Endothelial cell of umbilical vein (primary cell): ENCODE results near the gene CITED2. TPM values are rescaled to one million over a fixed set of nuclear protein-coding genes. Genes with fewer than 3 reads are reported as not detected.

ENCODE experiments used
- BruUV-seq: library from RNA; stranded (reverse); fragments of 400-500 nt; replicated peaks from 2 replicates; lab custom pipeline; 2021; lab: Mats Ljungman, UMichigan
- CTCF ChIA-PET: fragments of 300-600, 350-600 bp; sonication (Branson Sonifier 250); formaldehyde crosslinking; loops from one replicate; lab custom pipeline; 2021; ENCODE audit warnings: antibody characterized with exemption, inconsistent platforms; lab: Charles Lee
- POLR2A ChIA-PET: fragments of 300-600, 350-600 bp; sonication (Branson Sonifier 250); formaldehyde crosslinking; loops from one replicate; lab custom pipeline; 2021; ENCODE audit warnings: antibody characterized with exemption, inconsistent platforms; lab: Charles Lee
- DNase-seq: peaks from one replicate; pipeline ENCODE4 v3.0.0-alpha.2; 2011; ENCODE audit warnings: low read depth, low spot score
- FAIRE-seq: peaks from 2 replicates; lab custom pipeline; 2011; peaks lifted over from hg19 to GRCh38; lab: Jason Lieb, UNC
- H2AFZ ChIP-seq: 2 replicates; pipeline ENCODE4 v1.6.0; 2012; ENCODE audit warnings: low read depth, low read length, control low read depth, inconsistent platforms
- H3K27ac ChIP-seq: 2 replicates; pipeline ENCODE4 v1.5.1; 2011; ENCODE audit warnings: low read depth, mild to moderate bottlenecking, control low read depth, low read length, moderate library complexity; ENCODE audit not compliant: insufficient read depth
- H3K27me3 ChIP-seq, 2 experiments: 2 replicates each; pipeline versions ENCODE4 v1.6.0 to v1.6.1; 2011; ENCODE audit warnings: low read length in 2 of 2, mixed read lengths in 1 of 2; ENCODE audit not compliant: control insufficient read depth in 2 of 2, insufficient read depth in 2 of 2
- H3K36me3 ChIP-seq, 2 experiments: 2 replicates in 1 of 2; 3 replicates in 1 of 2; pipeline ENCODE4 v1.5.1; 2011; ENCODE audit warnings: low read length in 2 of 2, mild to moderate bottlenecking in 1 of 2, moderate library complexity in 1 of 2; ENCODE audit not compliant: control insufficient read depth in 2 of 2, insufficient read depth in 2 of 2; ENCODE audit errors: extremely low read depth in 1 of 2
- H3K4me1 ChIP-seq: 3 replicates; pipeline ENCODE4 v1.5.1; 2011; ENCODE audit warnings: mild to moderate bottlenecking, low read length; ENCODE audit not compliant: control insufficient read depth, insufficient read depth; ENCODE audit errors: extremely low read depth
- H3K4me2 ChIP-seq: 2 replicates; pipeline ENCODE4 v1.6.1; 2011; ENCODE audit warnings: low read length, control low read depth, mixed read lengths; ENCODE audit not compliant: insufficient read depth
- H3K4me3 ChIP-seq, 3 experiments: fragments of 200-600 bp in 1 of 3; sonication (generic), shearing (Covaris generic) in 1 of 3; replicated peaks in 1 of 3; 2 replicates each; pipeline ENCODE4 v1.5.1; 2011 to 2016; ENCODE audit warnings: control low read depth in 3 of 3, low read length in 3 of 3, mild to moderate bottlenecking in 2 of 3, inconsistent platforms in 1 of 3, low read depth in 1 of 3, moderate library complexity in 1 of 3; ENCODE audit not compliant: insufficient read depth in 1 of 3
- H3K79me2 ChIP-seq: 2 replicates; pipeline ENCODE4 v1.6.0; 2012; ENCODE audit warnings: low read length, inconsistent platforms; ENCODE audit not compliant: control insufficient read depth, insufficient read depth
- H3K9ac ChIP-seq: replicated peaks from 2 replicates; pipeline ENCODE3; 2011; ENCODE audit warnings: low read length, control low read depth; ENCODE audit not compliant: insufficient read depth; ENCODE audit errors: extremely low read depth
- H3K9me1 ChIP-seq: replicated peaks from 3 replicates; pipeline ENCODE4 v1.6.0; 2011; ENCODE audit warnings: mild to moderate bottlenecking, low read length; ENCODE audit not compliant: control insufficient read depth, insufficient read depth; ENCODE audit errors: extremely low read depth
- H3K9me3 ChIP-seq: replicated peaks from 2 replicates; pipeline ENCODE4 v1.5.1; 2012; ENCODE audit warnings: low read length, inconsistent platforms; ENCODE audit not compliant: control insufficient read depth, insufficient read depth
- H4K20me1 ChIP-seq: replicated peaks from 2 replicates; pipeline ENCODE3; 2011; ENCODE audit warnings: mild to moderate bottlenecking, low read length; ENCODE audit not compliant: control insufficient read depth, insufficient read depth; ENCODE audit errors: extremely low read depth
- CTCF ChIP-seq, 2 donors: IDR thresholded peaks; 1 replicate in 1 of 2; 2 replicates in 1 of 2; pipeline ENCODE4 v1.5.1; 2011; ENCODE audit warnings: low read length in 2 of 2, mild to moderate bottlenecking in 2 of 2, moderate library complexity in 2 of 2, control low read depth in 1 of 2, inconsistent platforms in 1 of 2, low read depth in 1 of 2; ENCODE audit not compliant: insufficient read depth in 1 of 2; ENCODE audit errors: extremely low read depth in 1 of 2
- EZH2 ChIP-seq: IDR thresholded peaks from 2 replicates; pipeline ENCODE4 v1.6.1; 2012; ENCODE audit warnings: borderline replicate concordance, low read depth, mild to moderate bottlenecking, moderate library complexity, low read length, inconsistent platforms; ENCODE audit not compliant: severe bottlenecking
- FOS ChIP-seq: IDR thresholded peaks from 2 replicates; pipeline ENCODE4 v1.6.1; 2011; ENCODE audit warnings: mild to moderate bottlenecking, low read length, moderate library complexity, borderline replicate concordance; ENCODE audit not compliant: insufficient read depth
- GATA2 ChIP-seq: IDR thresholded peaks from 2 replicates; pipeline ENCODE4 v1.7.0; 2011; ENCODE audit warnings: low read depth, mild to moderate bottlenecking, moderate library complexity, mixed read lengths, low read length; ENCODE audit not compliant: insufficient read length, insufficient read depth
- JUN ChIP-seq: IDR thresholded peaks from 2 replicates; pipeline ENCODE4 v1.6.1; 2011; ENCODE audit warnings: borderline replicate concordance, low read depth; ENCODE audit not compliant: insufficient read length, insufficient read depth
- MAX ChIP-seq: IDR thresholded peaks from 2 replicates; pipeline ENCODE4 v1.6.1; 2011; ENCODE audit not compliant: insufficient read depth, insufficient read length
- MYC ChIP-seq: IDR thresholded peaks from one replicate; pipeline ENCODE4 v1.6.1; 2011; ENCODE audit warnings: mild to moderate bottlenecking, low read depth, low read length
- POLR2A ChIP-seq: IDR thresholded peaks from 2 replicates; pipeline ENCODE4 v1.6.1; 2012; ENCODE audit warnings: low read depth, mild to moderate bottlenecking, control low read depth, low read length
- POLR2AphosphoS5 ChIP-seq: IDR thresholded peaks from 2 replicates; pipeline ENCODE4 v1.6.1; 2012; ENCODE audit warnings: low read depth, mild to moderate bottlenecking, control low read depth, low read length, moderate library complexity; ENCODE audit not compliant: insufficient read depth
- dilution Hi-C: fragments of 300-500 bp; cut with MboI; formaldehyde crosslinking; loops from one replicate; pipeline ENCODE4 v1.15.0; 2019; ENCODE audit warnings: low sequenced_read_pairs; ENCODE audit not compliant: extremely low pct_ligation_motif_present
- intact Hi-C: fragments of 100-400 bp; cut with micrococcal nuclease; formaldehyde crosslinking; loops from one replicate; pipeline ENCODE4 v1.10.0; 2022
- polyA plus RNA-seq, 4 experiments: library from polyadenylated mRNA; depleted of rRNA in 3 of 4; stranded (reverse) in 3 of 4; unstranded in 1 of 4; fragments of >200 nt; gene quantifications; 2 replicates each; pipeline versions ENCODE4 v1.2.1 to v1.2.3, GENCODE V29; 2011 to 2012; ENCODE audit warnings: missing spikeins in 1 of 4
- total RNA-seq: library from RNA; stranded (reverse); gene quantifications from 2 replicates; pipeline ENCODE4 v1.2.3, GENCODE V29; 2021

CITED2 gene
- total and polyA plus RNA-seq, 2 donors (not counting 3 experiments of a cell fraction or from before 2014, with no cell fraction given): 81.1 to 85.7 TPM

DNA sequence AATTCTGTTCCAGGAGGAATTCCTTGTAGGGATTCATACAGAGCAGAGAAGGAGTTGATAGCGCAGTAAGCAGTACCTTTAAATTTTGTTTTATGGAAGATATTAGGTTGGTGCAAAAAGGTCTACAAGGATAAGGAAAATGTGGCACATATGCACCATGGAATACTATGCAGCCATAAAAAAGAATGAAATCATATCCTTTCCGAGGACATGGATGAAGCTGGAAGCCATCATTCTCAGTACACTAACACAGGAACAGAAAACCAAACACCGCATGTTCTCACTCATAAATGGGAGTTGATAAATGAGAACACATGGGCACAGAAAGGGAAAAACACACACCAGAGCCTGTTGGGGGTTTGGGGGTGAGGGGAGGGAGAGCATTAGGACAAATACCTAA, 45.2 kb downstream of the CITED2 start:
- FAIRE-seq (no peak), DNase-seq (no peak)
- BruUV-seq: no TSS peak
- H3K27me3 ChIP-seq: no peaks in the 10 kb centered on the region
- ChIA-PET POLR2A (no interaction called here), CTCF (interaction anchor here (1.0 kb wide), 1 partner anchor 110 kb away, joined by 3 read pairs; no protein-coding TSS in a partner anchor)
- no peak overlapping the region for H3K4me3 ChIP-seq
- no peak for TF ChIP-seq JUN
- no peak for TF ChIP-seq MAX
- TF ChIP-seq CTCF (IDR thresholded peaks at IDR 0.05; ENCODE audit: extremely low read depth in 1 of 2, insufficient read depth in 1 of 2, low read depth in 1 of 2, low read length in 2 of 2): no peak
- TF ChIP-seq POLR2A: no peak
- no peaks in the 10 kb centered on the region for H4K20me1 ChIP-seq
- intact Hi-C loops: no loop called here
- no peaks in the 10 kb centered on the region for H3K9me1 ChIP-seq
- no peaks in the 10 kb centered on the region for H3K4me1 ChIP-seq
- no peaks in the 10 kb centered on the region for H3K9me3 ChIP-seq
- H3K9ac ChIP-seq: no peak overlapping the region
- dilution Hi-C loops: no loop called here
- H3K79me2 ChIP-seq: no peaks in the 10 kb centered on the region
- no peak overlapping the region for H3K27ac ChIP-seq
- H3K36me3 ChIP-seq: no peaks in the 10 kb centered on the region
- no peak overlapping the region for H2AFZ ChIP-seq
- no peak overlapping the region for H3K4me2 ChIP-seq

GRCh38 chr6:139327038-139327437, 47.4 kb downstream of the CITED2 start:
- Histone ChIP-seq H3K27me3 (no peaks in the 10 kb centered on the region), H3K36me3 (no peaks in the 10 kb centered on the region), H3K27ac (no peak overlapping the region), H3K4me1 (peaks cover 6% of the 10 kb centered on the region), H3K9ac (no peak overlapping the region), H3K9me1 (no peaks in the 10 kb centered on the region), H2AFZ (no peak overlapping the region), H4K20me1 (no peaks in the 10 kb centered on the region), H3K4me3 (no peak overlapping the region), H3K4me2 (no peak overlapping the region), H3K79me2 (no peaks in the 10 kb centered on the region), H3K9me3 (no peaks in the 10 kb centered on the region)
- POLR2A ChIA-PET: no interaction called here
- BruUV-seq: no TSS peak
- intact Hi-C loops (no loop called here), dilution Hi-C loops (no loop called here)
- CTCF ChIA-PET: no interaction called here
- DNase-seq (no peak), FAIRE-seq (no peak)
- TF ChIP-seq CTCF (IDR thresholded peaks at IDR 0.05; ENCODE audit: extremely low read depth in 1 of 2, insufficient read depth in 1 of 2, low read depth in 1 of 2, low read length in 2 of 2): no peak
- no peak for TF ChIP-seq POLR2A
- no peak for TF ChIP-seq MAX
- no peak for TF ChIP-seq MYC
- no peak for TF ChIP-seq POLR2AphosphoS5
- no peak for TF ChIP-seq JUN
- TF ChIP-seq GATA2: no peak
- TF ChIP-seq FOS: no peak
- no peak for TF ChIP-seq EZH2
